ENCODE data around the gene MEI4. TPM values are rescaled to one million over a fixed set of nuclear protein-coding genes. Genes with fewer than 3 reads are reported as not detected.

The MEI4 gene
- total and polyA plus RNA-seq, 2 of the 4 experiments (the other 2 are of a cell fraction), result not detected

DNA sequence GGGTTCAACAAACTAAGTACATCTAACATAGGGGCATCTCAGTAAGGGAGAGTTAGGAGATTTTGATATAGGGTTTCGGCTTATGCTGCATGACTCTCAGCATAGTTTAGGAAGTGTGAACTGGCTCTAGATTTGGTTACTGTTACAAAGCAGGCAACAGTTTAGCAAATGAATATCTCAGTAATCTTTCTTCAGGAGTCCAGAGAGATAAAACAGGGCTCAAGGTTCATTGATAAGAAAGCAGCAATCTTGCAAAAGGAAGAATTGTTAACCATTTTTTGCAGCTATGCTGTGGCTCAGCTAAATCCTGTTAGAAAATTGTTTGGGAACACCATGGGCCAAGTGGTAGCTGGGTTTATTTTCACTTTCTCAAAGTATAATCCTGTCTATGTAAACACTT, 161.3 kb downstream of the MEI4 start:
- no peak overlapping the region for H2AFZ ChIP-seq (replicated peaks; ENCODE audit: low read length, poor library complexity)
- DNase-seq, result no peak
- H2BK120ac ChIP-seq (ENCODE audit: low read depth, low read length), result no peak overlapping the region
- no peak overlapping the region for H3K18ac ChIP-seq (ENCODE audit: low read depth, low read length)
- peaks cover 3% of the 10 kb centered on the region for H3K9me3 ChIP-seq (ENCODE audit: control insufficient read depth, insufficient read depth, low read length)
- no peak overlapping the region for H3K14ac ChIP-seq (replicated peaks; ENCODE audit: low read depth, low read length)
- H4K5ac ChIP-seq (ENCODE audit: low read depth, low read length), result no peak overlapping the region
- H3K4me2 ChIP-seq (ENCODE audit: low read depth, low read length), result no peak overlapping the region
- no peak overlapping the region for H2BK15ac ChIP-seq (ENCODE audit: low read depth, low read length)
- TF ChIP-seq POLR2A (IDR thresholded peaks at IDR 0.05; ENCODE audit: low read depth, low read length), result no peak
- no peak for ATAC-seq (ENCODE audit: low read depth)
- H4K8ac ChIP-seq (ENCODE audit: low read depth in 2 of 2, low read length in 2 of 2), result no peak overlapping the region
- no peak overlapping the region for H3K23ac ChIP-seq (ENCODE audit: low read depth, low read length)
- no TSS peak for BruUV-seq (replicated peaks)
- dilution Hi-C loops (cut with HindIII; ENCODE audit: low sequenced_read_pairs, unreplicated experiment), result no loop called here
- H3K4me1 ChIP-seq (ENCODE audit: control insufficient read depth, insufficient read depth, low read length), result no peaks in the 10 kb centered on the region
- CTCF ChIA-PET, result no interaction called here
- no peak overlapping the region for H3K9ac ChIP-seq (ENCODE audit: low read depth, low read length)
- intact Hi-C loops (cut with micrococcal nuclease), result no loop called here
- no peaks in the 10 kb centered on the region for H4K20me1 ChIP-seq (ENCODE audit: insufficient read depth, low read length)
- WGBS, 2 experiments (ENCODE audit: extremely low coverage in 2 of 2, insufficient read length in 1 of 2), result no CpG with 5 or more reads among the region's 1 CpG
- POLR2A ChIA-PET (ENCODE audit: unreplicated experiment), result no interaction called here
- no peak overlapping the region for H4K91ac ChIP-seq (ENCODE audit: insufficient read depth, low read depth, low read length)
- no peaks in the 10 kb centered on the region for H3K27me3 ChIP-seq (ENCODE audit: control insufficient read depth, insufficient read depth, low read length)
- no peak overlapping the region for H3K4ac ChIP-seq (ENCODE audit: low read depth, low read length)
- no peak overlapping the region for H3K27ac ChIP-seq (ENCODE audit: insufficient read depth, low read length)
- no peaks in the 10 kb centered on the region for H3K79me1 ChIP-seq (ENCODE audit: low read depth in 1 of 2, low read length in 2 of 2)
- no peaks in the 10 kb centered on the region for H3K9me1 ChIP-seq (ENCODE audit: insufficient read depth, low read length)
- H2BK20ac ChIP-seq (ENCODE audit: low read depth, low read length), result no peak overlapping the region
- no peak overlapping the region for H2AK5ac ChIP-seq (ENCODE audit: low read depth, low read length)
- no peak overlapping the region for H3K4me3 ChIP-seq (ENCODE audit: insufficient read depth, low read depth, low read length)
- H2BK5ac ChIP-seq (ENCODE audit: low read depth, low read length, poor library complexity, severe bottlenecking), result no peak overlapping the region
- no peak overlapping the region for H3K56ac ChIP-seq (ENCODE audit: extremely low read depth, insufficient read depth, low read length)
- H2AK9ac ChIP-seq (replicated peaks; ENCODE audit: low read depth, low read length, poor library complexity), result no peak overlapping the region
- in situ Hi-C loops (cut with MboI; ENCODE audit: low sequenced_read_pairs), result no loop called here
- no peaks in the 10 kb centered on the region for H3K36me3 ChIP-seq (ENCODE audit: control insufficient read depth, insufficient read depth, low read length)
